ENCODE data around the gene RBMS2.
"Not testable (repeated sequence)": the region's sequence is repeated elsewhere in the genome, so short reads cannot be mapped to it uniquely, and the experiment has no call there.

GRCh38 chr12:56493409-56494105, 28.1 kb upstream of the RBMS2 start:
- TF ChIP-seq, protein P1, sequence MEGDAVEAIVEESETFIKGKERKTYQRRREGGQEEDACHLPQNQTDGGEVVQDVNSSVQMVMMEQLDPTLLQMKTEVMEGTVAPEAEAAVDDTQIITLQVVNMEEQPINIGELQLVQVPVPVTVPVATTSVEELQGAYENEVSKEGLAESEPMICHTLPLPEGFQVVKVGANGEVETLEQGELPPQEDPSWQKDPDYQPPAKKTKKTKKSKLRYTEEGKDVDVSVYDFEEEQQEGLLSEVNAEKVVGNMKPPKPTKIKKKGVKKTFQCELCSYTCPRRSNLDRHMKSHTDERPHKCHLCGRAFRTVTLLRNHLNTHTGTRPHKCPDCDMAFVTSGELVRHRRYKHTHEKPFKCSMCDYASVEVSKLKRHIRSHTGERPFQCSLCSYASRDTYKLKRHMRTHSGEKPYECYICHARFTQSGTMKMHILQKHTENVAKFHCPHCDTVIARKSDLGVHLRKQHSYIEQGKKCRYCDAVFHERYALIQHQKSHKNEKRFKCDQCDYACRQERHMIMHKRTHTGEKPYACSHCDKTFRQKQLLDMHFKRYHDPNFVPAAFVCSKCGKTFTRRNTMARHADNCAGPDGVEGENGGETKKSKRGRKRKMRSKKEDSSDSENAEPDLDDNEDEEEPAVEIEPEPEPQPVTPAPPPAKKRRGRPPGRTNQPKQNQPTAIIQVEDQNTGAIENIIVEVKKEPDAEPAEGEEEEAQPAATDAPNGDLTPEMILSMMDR (IDR thresholded peaks at IDR 0.05; ENCODE audit: low read length), result not testable (repeated sequence)
- TF ChIP-seq EZH2 (IDR thresholded peaks at IDR 0.05; ENCODE audit: borderline replicate concordance, low read length), result not testable (repeated sequence)
